ENCODE data around the gene CCDC97. TPM values are rescaled to one million over a fixed set of nuclear protein-coding genes. Genes with fewer than 3 reads are reported as not detected.

CCDC97 gene
- total and polyA plus RNA-seq, 2 of the 8 experiments (the other 6 are each of a cell fraction or from before 2014, with no cell fraction given): 19.8 to 27.1 TPM

- Histone ChIP-seq H2AFZ (ENCODE audit: low read length) (no peak overlapping the region), H3K23ac (ENCODE audit: insufficient read length) (no peak overlapping the region), H3K9me3 (ENCODE audit: insufficient read depth in 2 of 2, low read depth in 1 of 2, low read length in 1 of 2) (no peaks in the 10 kb centered on the region), H3K79me1 (ENCODE audit: low read depth, low read length) (peaks cover 4% of the 10 kb centered on the region; the same call in 1 of the 2 replicates), H4K91ac (replicated peaks; ENCODE audit: insufficient read length, low read length) (no peak overlapping the region), H3K27me3 (replicated peaks in 1 of 4; ENCODE audit: control insufficient read depth in 3 of 4, extremely low read depth in 1 of 4, insufficient read depth in 3 of 4, low read length in 3 of 4) (no peaks in the 10 kb centered on the region), H2BK12ac (ENCODE audit: low read depth, low read length) (no peak overlapping the region), H3K36me3 (ENCODE audit: control insufficient read depth in 2 of 4, insufficient read depth in 4 of 4, low read length in 3 of 4) (peaks cover 74 to 98% (median 91%) of the 10 kb centered on the region in 4 experiments), H4K5ac (ENCODE audit: insufficient read length, low read depth, low read length) (no peak overlapping the region), H4K8ac (ENCODE audit: extremely low read depth, insufficient read depth, low read length) (no peak overlapping the region), H3K18ac (ENCODE audit: extremely low read depth, low read length) (no peak overlapping the region), H3K79me2 (ENCODE audit: control insufficient read depth in 1 of 2, insufficient read depth in 2 of 2, low read length in 2 of 2) (peaks cover 3 to 4% of the 10 kb centered on the region in 2 experiments; a peak in 1 of 4 replicates), H2BK120ac (replicated peaks; ENCODE audit: low read depth, low read length) (no peak overlapping the region), H3K4me1 (replicated peaks in 1 of 4; ENCODE audit: control insufficient read depth in 3 of 4, insufficient read depth in 4 of 4, low read length in 3 of 4) (no peaks in the 10 kb centered on the region), H3K56ac (replicated peaks; ENCODE audit: insufficient read length, low read depth, low read length) (no peak overlapping the region), H4K20me1 (replicated peaks in 1 of 2; ENCODE audit: control insufficient read depth in 1 of 2, insufficient read depth in 2 of 2, low read length in 2 of 2) (peaks cover 12 to 20% of the 10 kb centered on the region in 2 experiments), H3K4me3 (ENCODE audit: extremely low read depth in 1 of 4, insufficient read depth in 2 of 4, low read depth in 3 of 4, low read length in 4 of 4) (no peak overlapping the region), H2BK15ac (ENCODE audit: low read length) (no peak overlapping the region), H2BK5ac (ENCODE audit: low read depth, low read length) (no peak overlapping the region), H3K14ac (ENCODE audit: insufficient read length) (no peak overlapping the region), H3K9ac (replicated peaks in 1 of 4; ENCODE audit: extremely low read depth in 1 of 4, low read depth in 3 of 4, low read length in 3 of 4) (no peak overlapping the region), H3K23me2 (ENCODE audit: low read depth, low read length) (no peaks in the 10 kb centered on the region), H3K4me2 (ENCODE audit: insufficient read depth in 1 of 2, low read depth in 2 of 2, low read length in 2 of 2) (no peak overlapping the region), H3K27ac (ENCODE audit: low read depth, low read length) (no peak overlapping the region), H3K4ac (replicated peaks; ENCODE audit: insufficient read length, low read depth, low read length) (no peak overlapping the region), H2AK5ac (ENCODE audit: low read depth, low read length) (no peak overlapping the region), H2BK20ac (ENCODE audit: low read length) (no peak overlapping the region)
- ChIA-PET POLR2A (ENCODE audit: partially characterized antibody) (interaction anchor here (1.0 to 38.6 kb wide), 5 partner anchors 10 to 33 kb away, joined by 3 to 579 read pairs (median 6); partner anchors contain the start of genes CCDC97 and HNRNPUL1), CTCF (ENCODE audit: partially characterized antibody) (interaction anchor here (0.8 to 1.7 kb wide), 4 partner anchors 14 to 70 kb away, joined by 3 to 5 read pairs (median 4); no protein-coding TSS in a partner anchor)
- TF ChIP-seq GABPA (IDR thresholded peaks at IDR 0.05; ENCODE audit: borderline replicate concordance, insufficient read depth, low read length) (no peak), POLR2AphosphoS5 (IDR thresholded peaks at IDR 0.05; ENCODE audit: low read depth, low read length) (no peak), SIN3A (conservative IDR thresholded peaks at IDR 0.05 in 1 of 2, IDR thresholded peaks at IDR 0.05 in 1 of 2; ENCODE audit: low read depth in 1 of 2, low read length in 2 of 2) (no peak), RAD21 (IDR thresholded peaks at IDR 0.05 in 1 of 2, conservative IDR thresholded peaks at IDR 0.05 in 1 of 2; ENCODE audit: low read depth in 2 of 2, low read length in 2 of 2) (no peak), KDM1A (IDR thresholded peaks at IDR 0.05; ENCODE audit: borderline replicate concordance, low read length) (no peak), MAFK (IDR thresholded peaks at IDR 0.05; ENCODE audit: low read depth, low read length) (no peak), SP2 (IDR thresholded peaks at IDR 0.05; ENCODE audit: low read length) (no peak), SP4 (IDR thresholded peaks at IDR 0.05; ENCODE audit: low read length) (no peak), SUZ12 (IDR thresholded peaks at IDR 0.05; ENCODE audit: low read length) (no peak), EP300 (IDR thresholded peaks at IDR 0.05; ENCODE audit: borderline replicate concordance in 1 of 2, low read depth in 2 of 2, low read length in 2 of 2) (no peak), JUN (IDR thresholded peaks at IDR 0.05; ENCODE audit: low read depth, low read length) (no peak)
- 96% methylated on average over 5 of the region's 5 CpGs; no CpG with 5 or more reads in 1 of the 2 experiments for WGBS, 2 experiments (ENCODE audit: extremely low coverage in 1 of 2, insufficient coverage in 1 of 2, insufficient read length in 1 of 2, insufficient replicate concordance in 2 of 2, low coverage in 1 of 2, low lambda C conversion rate in 2 of 2, missing lambda C conversion rate in 1 of 2)
- no peak for DNase-seq (ENCODE audit: low read depth in 1 of 2, low spot score in 2 of 2)
- no peak for FAIRE-seq
Measured at GRCh38 chr19:41274802-41275201, 35.2 kb upstream of the CCDC97 start.

Measured in H1 (cell line).